Stimulated activated CD4-positive, alpha-beta T cell treated with anti-CD3 and anti-CD28 coated beads, Interleukin-15, amount 100 ng/mL, for 48 hours (primary cell): ENCODE data around the gene FZD2.
"Not testable (repeated sequence)": the region's sequence is repeated elsewhere in the genome, so short reads cannot be mapped to it uniquely, and the experiment has no call there.

Source experiments
- DNase-seq, 2 donors: peaks; one replicate each; pipeline ENCODE4 v3.0.0-alpha.2; 2020; ENCODE audit warnings: low read depth in 2 of 2

The FZD2 gene

DNA sequence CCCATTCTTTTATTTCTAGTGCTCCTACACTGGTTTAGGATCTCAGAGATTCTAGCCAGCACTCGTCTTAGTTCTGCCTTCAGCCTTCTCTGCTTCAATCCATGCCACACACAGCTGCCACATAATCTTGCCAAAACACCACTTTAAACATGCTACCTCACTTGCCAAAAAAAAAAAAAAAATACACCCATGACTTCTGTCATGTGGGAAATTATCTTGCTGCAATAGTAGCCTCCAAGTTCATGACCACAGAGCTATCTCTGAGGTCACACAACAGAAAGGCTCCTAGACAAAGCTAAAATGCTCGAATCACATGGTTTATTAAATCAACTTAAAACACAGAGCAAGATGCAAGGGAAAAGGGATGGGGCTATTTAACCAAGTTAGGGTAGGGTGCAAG lies 18.1 kb downstream of the FZD2 start:
- no peak for DNase-seq

DNA sequence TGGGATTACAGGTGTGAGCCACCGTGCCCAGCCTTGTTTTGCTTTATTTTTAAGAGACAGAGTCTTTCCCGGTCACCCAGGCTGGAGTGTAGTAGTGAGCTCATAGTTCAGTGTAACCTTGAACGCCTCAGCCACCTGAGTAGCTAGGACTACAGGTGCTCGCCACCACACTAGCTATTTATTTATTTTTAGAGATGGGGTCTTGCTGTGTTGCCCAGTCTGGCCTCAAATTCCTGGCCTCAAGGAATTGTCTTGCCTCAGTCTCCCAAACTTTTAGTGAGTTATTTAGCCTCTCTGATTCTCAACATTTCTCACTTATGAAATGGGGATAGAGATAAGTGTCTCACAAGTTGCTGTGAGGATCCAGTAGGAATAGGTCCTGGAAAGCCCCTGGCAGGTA lies 21.7 kb downstream of the FZD2 start:
- no peak for DNase-seq

DNA sequence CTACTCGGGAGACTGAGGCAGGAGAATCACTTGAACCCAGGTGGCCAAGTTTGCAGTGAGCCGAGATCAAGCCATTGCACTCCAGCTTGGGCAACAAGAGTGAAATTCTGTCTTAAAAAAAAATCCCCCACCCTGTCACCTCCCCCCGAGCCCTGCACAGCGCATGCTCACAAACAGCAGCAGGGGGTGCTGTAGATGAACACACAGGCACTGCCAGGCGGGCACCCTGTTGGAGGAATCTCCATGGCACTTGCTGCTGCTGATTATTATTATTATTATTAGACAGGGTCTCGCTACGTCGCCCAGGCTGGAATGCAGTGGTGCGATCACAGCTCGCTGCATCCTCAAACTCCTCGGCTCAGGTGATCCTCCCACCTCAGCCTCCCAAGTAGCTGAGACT lies 24.6 kb downstream of the FZD2 start:
- DNase-seq = no peak

DNA sequence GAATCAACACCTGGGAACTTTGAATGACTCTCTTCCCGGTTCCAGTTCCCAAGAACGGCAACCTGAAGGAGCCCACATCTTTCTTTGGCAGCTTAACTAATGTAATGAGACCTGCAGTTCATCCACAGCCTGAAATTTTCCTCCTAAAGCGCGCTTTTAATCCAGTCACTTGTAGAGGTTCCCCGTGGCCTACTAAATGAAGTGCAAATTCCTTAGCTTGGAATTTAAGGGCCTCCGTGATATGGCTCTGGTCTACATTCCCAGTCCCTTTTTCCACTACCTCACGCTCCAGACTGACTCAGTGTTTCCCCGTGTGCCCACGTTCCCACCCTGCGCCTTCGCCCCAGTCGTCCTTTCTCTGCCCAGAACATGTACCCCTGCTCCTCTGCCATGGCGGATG lies 27.2 kb downstream of the FZD2 start:
- no peak for DNase-seq

DNA sequence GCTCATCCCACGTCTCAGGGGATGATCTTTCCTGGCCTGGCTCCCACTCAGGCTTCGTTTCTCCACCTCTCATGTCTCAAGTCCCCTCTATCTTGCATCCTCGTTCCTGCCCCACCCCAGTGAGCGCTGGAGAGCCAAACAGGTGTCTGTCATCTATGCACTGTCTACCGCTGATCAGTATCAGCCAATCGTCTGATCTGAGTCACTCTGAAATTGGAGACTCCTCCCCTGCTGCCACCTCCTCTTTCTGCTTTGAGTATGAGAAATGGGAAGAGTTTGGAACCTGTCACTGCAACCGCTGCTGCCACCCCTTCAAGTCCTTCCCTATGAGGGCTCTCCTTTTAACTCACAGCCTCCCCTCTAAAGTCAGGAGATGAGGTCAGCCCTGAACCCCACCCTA lies 28.0 kb downstream of the FZD2 start:
- DNase-seq = no peak

DNA sequence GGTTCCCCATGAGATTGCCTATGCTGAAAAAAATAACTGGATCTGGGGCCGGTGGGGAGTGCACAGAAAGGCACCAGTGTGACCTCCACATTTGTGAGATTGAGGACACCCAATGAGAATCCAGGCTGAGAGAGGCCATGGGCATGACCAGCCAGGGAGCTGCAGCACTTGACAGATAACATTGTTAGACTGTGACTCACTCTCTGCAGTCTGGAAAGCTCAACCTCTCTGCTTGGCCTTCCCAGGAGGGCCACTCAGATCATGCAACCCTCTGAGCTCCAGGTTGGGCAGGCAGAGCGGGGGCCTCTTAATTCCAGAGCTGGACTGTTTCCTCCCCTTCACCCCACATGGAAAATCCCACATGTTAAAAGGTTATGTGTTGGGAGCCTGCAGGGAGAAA lies 30.1 kb downstream of the FZD2 start:
- DNase-seq = no peak

DNA sequence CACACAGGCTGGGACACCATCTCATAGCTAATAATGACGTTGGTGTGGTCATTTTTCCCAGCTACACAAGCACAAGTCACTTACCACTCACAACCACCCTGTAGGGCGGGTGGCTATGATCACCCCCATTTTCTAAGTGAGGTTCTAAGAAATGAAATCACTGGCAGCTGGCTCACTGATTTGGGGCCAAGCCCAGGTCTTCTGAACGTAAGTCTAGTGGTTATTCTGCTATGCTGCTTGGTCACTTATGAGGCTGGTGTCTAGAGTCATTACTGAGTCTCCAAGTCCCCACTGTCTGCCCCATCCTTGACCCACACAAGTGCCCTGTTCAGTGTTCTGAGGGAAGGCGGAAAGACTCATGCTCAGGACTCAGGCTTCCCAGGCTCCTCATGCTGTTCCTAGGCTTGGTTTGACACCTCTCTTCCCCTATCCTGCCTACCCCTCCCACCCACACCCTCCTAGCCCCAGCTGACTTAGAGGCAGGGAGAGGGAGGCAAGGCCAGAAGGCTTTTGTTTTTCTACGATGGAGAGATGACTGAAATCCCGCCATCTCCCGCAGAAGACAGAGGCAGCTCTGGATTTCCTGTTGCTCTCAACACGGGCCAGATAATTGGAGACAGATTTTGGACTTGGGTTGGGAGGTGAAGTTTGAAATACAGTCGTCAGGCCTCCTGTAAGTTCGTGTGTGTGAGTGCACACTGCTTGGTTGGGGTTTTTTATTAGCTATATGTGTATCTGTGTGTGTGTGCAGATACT lies 32.2 kb downstream of the FZD2 start:
- no peak for DNase-seq

DNA sequence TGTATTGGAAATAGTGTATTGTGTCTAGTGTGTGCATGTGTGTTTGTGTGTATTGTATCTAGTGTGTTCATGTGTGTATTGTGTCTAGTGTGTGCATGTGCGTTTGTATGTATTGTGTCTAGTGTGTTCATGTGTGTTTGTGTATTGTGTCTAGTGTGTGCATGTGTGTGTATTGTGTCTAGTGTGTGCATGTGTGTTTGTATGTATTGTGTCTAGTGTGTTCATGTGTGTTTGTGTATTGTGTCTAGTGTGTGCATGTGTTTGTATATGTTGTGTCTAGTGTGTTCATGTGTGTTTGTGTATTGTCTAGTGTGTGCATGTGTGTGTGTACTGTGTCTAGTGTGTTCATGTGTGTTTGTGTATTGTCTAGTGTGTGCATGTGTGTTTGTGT lies 32.8 kb downstream of the FZD2 start:
- DNase-seq = not testable (repeated sequence)

DNA sequence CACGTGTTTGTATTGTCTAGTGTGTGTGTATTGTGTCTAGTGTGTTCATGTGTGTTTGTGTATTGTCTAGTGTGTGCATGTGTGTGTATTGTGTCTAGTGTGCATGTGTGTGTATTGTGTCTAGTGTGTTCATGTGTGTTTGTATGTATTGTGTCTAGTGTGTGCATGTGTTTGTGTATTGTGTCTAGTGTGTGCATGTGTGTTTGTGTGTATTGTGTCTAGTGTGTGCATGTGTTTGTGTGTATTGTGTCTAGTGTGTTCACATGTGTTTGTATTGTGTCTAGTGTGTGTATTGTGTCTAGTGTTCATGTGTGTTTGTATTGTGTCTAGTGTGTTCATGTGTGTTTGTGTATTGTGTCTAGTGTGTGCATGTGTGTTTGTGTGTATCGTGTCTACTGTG lies 33.5 kb downstream of the FZD2 start:
- not testable (repeated sequence) for DNase-seq

DNA sequence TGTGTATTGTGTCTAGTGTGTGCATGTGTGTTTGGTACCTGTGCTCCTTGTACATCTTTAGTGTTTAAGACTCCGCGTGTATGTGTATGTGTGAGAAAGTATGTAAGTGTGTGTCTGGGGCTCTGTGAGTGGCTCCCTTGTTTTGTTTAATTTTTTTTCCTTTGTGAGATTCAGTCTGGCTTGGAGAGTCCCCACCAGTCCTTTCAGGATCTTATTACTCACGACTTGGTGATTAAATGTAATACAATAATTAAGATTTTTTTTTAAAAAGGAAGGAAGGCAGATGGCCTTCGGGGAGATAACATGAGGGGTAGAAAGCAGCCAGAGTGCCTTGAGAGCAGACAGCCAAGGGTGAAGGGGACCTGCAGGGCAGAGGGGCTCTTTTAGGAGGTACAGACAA lies 33.9 kb downstream of the FZD2 start:
- DNase-seq = no peak

DNA sequence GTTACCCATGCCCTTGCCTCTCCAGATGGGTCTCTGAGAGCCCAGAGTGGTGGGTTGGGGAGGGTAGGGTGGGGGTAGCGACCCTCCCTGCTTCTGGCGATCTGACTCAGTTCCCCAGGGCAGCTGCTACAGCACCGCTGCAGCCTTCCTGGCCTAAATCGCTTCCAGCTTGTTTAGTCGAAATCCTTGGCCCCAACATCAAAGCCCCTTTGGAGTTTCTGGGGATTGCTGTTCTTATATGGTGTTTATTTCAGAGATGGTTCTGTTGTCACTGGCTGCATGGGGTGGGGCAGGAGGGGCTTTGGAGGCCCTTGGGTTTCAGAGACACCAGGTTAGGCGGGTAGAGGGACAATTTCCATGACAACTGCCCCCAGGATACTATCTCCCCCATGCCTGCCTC lies 35.9 kb downstream of the FZD2 start:
- DNase-seq = no peak

DNA sequence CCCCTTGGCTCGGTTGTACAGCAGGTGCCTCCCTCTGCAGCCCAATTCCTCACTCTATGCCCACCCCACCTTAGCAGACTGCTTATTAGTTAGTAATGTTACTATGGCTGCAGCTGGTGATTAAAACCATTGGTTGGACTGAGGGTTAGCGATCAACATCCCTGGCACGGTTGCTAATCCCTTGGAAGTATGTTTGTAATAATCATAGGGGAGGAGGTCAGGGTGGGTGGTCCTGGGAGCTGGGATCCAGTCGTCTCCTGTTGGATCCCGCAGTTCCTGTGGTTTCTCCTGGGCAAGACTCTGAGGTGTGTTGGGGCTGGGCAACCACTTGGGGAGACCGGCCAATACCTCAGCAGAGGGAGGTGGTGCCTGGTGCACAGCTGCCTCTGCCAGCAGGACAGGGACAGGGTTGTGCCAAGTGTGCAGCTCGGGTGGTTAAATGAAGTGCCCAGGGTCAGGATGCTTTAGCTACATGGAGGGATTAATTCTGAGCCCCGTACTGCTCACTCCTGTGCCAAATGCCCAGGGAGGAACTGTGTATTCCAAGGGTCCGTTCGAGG lies 38.0 kb downstream of the FZD2 start:
- no peak for DNase-seq

DNA sequence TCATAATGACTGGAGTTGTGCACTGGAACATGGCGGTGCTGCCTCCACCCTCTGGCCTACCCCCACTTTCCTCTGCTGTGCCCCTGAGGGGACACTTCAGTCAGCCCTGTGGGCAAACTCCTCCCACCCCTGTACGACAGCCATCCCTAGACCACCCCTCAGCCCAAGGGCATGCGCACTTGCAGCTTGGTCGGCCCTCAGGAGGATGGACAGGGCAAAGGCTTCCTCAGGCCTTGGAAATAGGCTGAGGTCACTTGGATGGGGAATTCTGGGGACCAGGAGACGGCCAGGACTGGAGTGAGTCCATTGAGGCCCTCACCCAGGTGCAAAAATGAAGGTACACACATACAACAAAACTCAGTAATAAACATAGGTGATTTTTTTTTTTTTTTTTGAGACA lies 41.0 kb downstream of the FZD2 start:
- DNase-seq = no peak

DNA sequence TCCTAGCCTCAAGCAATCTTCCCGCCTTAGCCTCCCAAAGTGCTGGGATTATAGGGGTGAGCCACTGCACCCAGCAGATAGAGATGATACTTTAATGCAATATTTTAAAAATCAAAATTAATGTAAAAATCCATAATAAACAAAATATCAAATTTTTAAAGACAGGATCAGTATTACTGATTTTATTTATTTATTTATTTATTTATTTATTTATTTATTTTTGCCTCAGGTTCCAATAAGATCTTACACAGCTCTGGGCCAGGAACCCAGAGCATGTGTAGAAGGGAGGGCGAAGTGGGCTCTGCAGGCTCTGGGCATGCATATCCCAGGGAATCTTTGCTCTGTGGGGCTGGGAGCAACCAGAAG lies 41.6 kb downstream of the FZD2 start:
- no peak for DNase-seq

DNA sequence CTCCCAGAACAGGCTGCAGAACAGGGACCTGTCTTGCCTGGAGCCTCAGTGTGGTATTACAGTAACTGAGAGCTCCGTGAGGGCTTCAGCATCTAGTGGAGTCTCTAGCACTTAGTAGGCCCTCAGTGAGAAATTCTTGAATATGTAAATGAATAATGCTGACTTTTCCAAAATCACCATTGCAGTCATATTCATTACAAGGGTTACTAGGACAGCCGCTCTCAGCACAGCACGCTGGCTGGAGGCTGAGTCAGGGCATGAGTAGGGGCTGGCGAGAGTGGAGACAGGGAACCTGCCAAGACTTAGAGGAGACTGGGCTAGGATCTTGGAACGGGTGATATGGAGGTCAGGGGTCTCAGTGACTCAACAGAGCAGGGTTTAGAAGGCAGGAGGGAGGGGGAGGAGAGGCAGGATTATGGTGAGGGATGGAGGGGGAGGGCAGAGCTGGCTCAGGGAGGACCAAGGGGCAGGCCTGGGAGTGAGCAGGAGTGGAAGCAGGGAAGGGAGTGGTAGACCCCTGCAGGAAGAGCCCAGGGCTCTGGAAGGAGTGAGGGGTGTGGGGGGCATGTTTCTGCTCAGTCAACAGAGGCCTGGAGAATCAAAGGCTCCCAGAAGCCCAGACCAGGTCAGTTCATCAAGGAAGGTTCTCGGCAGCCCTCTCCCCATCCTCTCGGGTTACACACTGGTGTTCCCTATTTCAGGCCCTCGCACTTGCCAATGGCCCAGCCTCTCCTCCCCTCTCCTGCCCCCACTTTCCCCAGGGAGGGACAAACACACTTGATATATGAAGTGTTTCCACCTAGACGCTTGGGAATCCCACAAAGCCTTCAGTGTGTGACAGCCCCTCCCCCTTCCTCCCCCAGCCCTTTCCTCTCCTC lies 42.3 kb downstream of the FZD2 start:
- no peak for DNase-seq

DNA sequence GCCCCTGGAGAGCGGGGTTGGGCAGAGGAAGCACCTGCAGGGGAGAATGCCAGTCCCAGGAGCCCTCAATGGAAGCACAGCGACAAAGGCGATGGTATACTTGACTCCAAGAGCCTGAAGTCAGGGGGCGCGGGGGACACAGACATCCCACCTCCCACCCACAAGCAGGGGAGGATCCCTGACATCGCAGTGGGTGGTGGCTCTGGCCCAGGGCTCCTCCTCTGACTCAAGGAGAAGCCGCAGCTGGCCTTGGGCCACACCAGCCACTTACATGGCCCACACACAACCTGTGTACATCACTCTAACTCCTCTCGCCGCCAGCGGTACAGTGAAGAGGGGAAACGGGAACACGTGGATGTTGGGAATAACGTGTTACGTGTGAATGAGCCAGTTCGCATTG lies 44.3 kb downstream of the FZD2 start:
- DNase-seq = no peak

DNA sequence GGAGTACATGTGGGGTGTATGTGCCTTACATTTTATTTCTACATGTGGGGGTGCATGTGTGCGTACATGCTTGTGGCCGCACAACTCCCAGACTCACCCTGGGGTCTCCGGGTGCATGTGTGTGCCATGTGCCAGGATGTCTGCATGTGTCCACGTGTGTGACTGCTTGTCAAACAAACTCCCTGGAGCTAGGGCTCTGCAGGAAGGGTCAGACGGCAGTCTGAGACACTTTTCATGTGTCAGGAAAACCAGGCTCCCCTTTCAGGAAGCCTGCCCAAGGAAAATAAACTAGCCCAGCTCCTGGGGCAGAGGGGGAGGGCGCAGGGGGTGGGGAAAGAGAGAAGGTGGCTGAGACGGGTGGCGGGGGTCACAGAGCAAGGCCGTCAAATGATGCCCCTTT lies 44.7 kb downstream of the FZD2 start:
- no peak for DNase-seq

DNA sequence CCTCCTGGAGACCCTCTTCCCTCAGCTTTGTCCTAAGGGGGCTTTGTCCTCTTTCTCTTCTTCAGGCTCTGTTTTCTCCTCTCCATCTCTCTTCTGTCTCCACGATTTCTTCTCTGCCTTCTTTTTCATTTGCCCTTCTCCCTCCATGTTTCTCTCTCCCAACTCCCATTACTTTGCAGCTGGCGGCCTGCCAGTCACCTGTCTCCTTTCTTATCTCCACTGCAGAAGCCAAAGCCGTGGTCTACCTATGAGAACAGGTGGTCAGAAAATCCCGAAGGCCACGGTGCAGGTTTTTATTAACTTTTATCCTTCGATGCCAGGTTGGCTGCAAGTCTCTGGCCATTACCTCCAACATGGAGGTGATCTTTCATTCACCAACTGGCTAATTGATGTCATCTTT lies 45.1 kb downstream of the FZD2 start:
- no peak for DNase-seq

DNA sequence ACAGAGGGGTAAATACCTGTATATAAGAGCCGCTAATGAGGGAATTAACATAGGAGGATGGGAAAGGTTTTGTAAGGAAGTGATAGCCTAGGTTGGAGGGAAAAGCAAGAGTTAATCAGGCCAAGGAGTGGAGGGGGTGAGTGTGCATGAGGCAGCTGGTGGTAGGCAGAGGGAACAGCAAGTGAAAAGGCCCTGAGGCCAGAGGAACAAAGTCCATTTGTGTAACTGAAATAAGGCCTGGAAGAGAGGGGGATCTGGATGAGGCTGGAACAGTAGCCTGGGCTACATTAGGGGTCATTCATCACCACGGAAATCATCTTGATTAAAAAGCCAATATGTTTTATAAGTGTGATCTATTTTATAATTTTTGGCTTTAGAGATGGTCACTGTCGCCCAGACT lies 45.7 kb downstream of the FZD2 start:
- no peak for DNase-seq

DNA sequence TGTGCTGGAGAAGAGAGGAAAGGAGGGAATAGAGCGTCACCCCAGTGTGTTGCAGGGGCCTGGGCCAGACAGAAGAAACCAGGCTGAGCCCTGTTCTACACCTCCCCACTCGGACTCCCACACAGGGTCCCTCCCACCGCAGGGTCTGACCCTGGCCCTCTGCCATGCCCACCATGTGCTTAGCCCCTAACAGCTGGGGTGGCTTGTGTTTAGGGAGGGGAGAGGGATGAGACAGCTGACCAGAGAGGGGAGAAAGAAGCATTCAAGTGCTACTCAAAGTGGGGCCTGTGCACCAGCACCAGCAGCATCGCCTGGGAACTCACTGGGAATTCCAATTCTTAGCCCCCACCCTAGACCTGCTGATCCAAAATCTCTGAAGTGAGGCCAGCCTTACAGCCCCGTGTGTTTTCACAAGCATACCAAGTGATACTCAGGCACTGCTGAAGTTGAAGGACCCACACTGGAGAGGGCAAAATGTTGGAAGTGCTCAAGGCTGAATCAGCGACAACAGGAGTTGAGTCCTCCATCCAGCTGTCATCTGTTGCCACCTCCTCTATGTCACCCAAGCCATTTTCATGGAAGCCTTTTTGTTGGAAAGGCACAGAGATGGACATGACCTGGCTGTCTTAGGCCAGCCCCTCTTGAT lies 47.0 kb downstream of the FZD2 start:
- DNase-seq = no peak

DNA sequence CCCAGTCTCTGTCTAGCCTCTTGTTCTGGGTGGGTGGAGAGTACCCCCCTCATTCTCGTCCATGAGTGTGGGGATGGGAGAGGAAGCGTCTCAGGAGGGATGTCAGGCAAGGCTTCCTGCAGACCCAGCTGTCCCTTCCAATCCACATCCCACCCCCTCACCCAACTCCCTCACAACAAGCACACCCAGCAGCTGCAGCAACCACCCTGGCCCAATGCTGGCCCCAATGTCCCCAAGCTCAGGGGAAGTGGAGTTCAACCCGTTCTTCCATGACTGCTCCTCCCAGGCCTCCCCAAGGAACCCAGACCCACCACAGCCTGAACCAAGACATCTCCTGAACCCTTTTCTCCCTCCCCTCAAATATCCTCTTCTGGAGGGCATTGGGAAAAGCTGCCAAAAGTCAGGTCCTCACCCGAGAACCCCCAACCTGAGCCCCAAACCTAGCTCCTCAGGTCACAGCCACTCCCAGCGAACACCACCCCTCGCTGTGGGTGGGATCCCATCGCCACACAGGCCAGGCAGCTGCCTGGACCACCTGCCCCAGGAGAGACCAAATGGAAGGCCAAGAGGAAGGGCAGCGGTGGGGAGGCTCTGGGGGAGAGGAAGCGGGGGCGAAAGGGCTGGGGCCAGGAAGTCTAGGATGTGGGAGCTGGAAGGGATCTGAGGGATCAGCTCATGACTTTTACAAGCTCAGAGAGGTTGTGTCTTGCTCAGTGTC lies 47.6 kb downstream of the FZD2 start:
- no peak for DNase-seq

DNA sequence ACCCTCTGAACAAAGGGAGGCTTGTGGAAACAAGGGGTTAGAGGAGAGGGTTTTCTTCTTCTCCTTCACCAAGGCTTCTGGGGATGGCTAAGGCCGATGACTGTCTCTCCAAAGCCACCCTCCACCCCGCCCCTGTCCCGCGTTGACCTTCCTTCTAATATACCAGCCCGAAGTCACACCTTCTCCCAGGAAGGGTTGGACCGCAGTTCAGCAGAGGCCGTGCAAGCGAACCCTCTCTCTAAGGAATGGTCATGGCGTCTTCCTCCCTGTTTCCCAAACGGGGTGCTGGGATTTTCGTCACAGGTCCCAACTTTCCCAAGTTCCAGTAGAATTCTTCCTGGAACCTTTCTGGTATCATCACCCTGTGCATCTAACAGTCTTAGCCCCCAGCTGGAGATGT lies 49.4 kb downstream of the FZD2 start:
- DNase-seq = no peak
